Osteocyte (in vitro differentiated cells): ENCODE data around the gene ST7. TPM values are rescaled to one million over a fixed set of nuclear protein-coding genes. Genes with fewer than 3 reads are reported as not detected.

Experiments
- DNase-seq: peaks from one replicate; pipeline ENCODE4 v3.0.0; 2021; ENCODE audit warnings: mixed read lengths; ENCODE audit not compliant: unreplicated experiment; ENCODE audit errors: extremely low spot score
- H3K27ac Mint-ChIP-seq: one replicate; pipeline ENCODE4 v1.8.0; 2021; ENCODE audit warnings: mild to moderate bottlenecking, mixed read lengths; ENCODE audit not compliant: unreplicated experiment
- H3K27me3 Mint-ChIP-seq: one replicate; pipeline ENCODE4 v1.8.0; 2021; ENCODE audit warnings: mixed read lengths; ENCODE audit not compliant: unreplicated experiment
- H3K36me3 Mint-ChIP-seq: one replicate; pipeline ENCODE4 v1.8.0; 2021; ENCODE audit warnings: mixed read lengths; ENCODE audit not compliant: unreplicated experiment
- H3K4me1 Mint-ChIP-seq: one replicate; pipeline ENCODE4 v1.8.0; 2021; ENCODE audit warnings: mixed read lengths; ENCODE audit not compliant: unreplicated experiment
- H3K4me3 Mint-ChIP-seq: one replicate; pipeline ENCODE4 v1.8.0; 2021; ENCODE audit warnings: mild to moderate bottlenecking, moderate library complexity, mixed read lengths; ENCODE audit not compliant: unreplicated experiment
- H3K9me3 Mint-ChIP-seq: one replicate; pipeline ENCODE4 v1.8.0; 2021; ENCODE audit warnings: mixed read lengths; ENCODE audit not compliant: unreplicated experiment
- microRNA-seq: library from miRNA; unstranded; fragments of <30 nt; microRNA quantifications from one replicate; pipeline ENCODE4 v1.1.0, GENCODE V29; 2020; ENCODE audit not compliant: unreplicated experiment
- total RNA-seq: library from RNA; stranded (reverse); gene quantifications from 2 replicates; pipeline ENCODE4 v1.2.1, GENCODE V29; 2021
- TF ChIP-seq, protein P1 (sequence below): fragments of 200-600 bp; sonication (generic); IDR thresholded peaks from 2 replicates; pipeline ENCODE4 v1.5.0; 2021; ENCODE audit warnings: antibody characterized with exemption, mild to moderate bottlenecking, moderate library complexity

The ST7 gene
- total RNA-seq, 1 donor from 2014 or later: 68.5 TPM

DNA sequence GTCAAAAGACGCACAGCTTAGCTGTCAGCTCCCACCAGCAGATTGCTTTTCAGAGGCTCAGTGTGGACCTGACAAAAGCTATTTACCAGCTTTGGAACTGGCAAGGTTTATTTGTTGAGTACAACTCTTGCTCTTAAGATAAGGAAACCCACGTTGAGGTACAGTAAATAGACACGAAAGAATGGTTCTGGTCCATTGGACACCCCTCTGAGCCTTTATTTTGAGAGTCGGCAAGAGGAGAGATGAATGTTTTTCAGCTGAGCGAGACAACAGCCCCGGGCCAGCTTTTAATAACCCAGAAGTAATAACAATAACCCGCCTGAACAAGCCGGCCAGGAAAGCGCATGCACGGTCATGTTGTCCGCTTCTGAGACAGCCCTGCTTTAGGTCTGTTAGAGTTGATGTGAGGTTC, 320.5 kb downstream of the ST7 start:
- no peak for DNase-seq
- no peak overlapping the region for H3K27ac Mint-ChIP-seq
- no peaks in the 10 kb centered on the region for H3K27me3 Mint-ChIP-seq
- H3K9me3 Mint-ChIP-seq: no peaks in the 10 kb centered on the region
- peaks cover 28% of the 10 kb centered on the region for H3K4me1 Mint-ChIP-seq
- no peak overlapping the region for H3K4me3 Mint-ChIP-seq
- peaks cover 2% of the 10 kb centered on the region for H3K36me3 Mint-ChIP-seq
- TF ChIP-seq, protein P1, sequence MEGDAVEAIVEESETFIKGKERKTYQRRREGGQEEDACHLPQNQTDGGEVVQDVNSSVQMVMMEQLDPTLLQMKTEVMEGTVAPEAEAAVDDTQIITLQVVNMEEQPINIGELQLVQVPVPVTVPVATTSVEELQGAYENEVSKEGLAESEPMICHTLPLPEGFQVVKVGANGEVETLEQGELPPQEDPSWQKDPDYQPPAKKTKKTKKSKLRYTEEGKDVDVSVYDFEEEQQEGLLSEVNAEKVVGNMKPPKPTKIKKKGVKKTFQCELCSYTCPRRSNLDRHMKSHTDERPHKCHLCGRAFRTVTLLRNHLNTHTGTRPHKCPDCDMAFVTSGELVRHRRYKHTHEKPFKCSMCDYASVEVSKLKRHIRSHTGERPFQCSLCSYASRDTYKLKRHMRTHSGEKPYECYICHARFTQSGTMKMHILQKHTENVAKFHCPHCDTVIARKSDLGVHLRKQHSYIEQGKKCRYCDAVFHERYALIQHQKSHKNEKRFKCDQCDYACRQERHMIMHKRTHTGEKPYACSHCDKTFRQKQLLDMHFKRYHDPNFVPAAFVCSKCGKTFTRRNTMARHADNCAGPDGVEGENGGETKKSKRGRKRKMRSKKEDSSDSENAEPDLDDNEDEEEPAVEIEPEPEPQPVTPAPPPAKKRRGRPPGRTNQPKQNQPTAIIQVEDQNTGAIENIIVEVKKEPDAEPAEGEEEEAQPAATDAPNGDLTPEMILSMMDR: no peak

DNA sequence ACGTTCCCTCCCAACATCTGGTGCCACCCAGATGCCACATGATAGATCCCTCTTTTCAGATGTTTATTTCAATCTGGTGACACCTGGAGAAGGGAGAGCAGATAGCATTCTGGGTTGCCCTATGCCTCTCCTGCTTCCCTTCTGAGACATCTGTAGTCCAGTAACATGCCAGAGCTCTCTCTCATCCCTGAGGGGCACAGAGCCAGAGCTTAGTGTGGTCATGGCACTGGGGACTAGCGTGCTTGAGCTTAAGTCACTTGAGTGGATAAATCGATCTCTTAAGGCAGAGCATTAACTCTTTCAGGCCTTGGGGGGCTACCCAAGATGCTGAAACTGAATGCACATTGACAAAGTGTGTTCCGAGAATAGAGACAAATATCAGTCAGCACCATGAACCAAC, 321.6 kb downstream of the ST7 start:
- H3K27ac Mint-ChIP-seq: no peak overlapping the region
- DNase-seq: no peak
- TF ChIP-seq, protein P1: no peak
- H3K4me1 Mint-ChIP-seq: peaks cover 21% of the 10 kb centered on the region
- no peaks in the 10 kb centered on the region for H3K27me3 Mint-ChIP-seq
- H3K4me3 Mint-ChIP-seq: no peak overlapping the region
- no peaks in the 10 kb centered on the region for H3K9me3 Mint-ChIP-seq
- peaks cover 2% of the 10 kb centered on the region for H3K36me3 Mint-ChIP-seq

DNA sequence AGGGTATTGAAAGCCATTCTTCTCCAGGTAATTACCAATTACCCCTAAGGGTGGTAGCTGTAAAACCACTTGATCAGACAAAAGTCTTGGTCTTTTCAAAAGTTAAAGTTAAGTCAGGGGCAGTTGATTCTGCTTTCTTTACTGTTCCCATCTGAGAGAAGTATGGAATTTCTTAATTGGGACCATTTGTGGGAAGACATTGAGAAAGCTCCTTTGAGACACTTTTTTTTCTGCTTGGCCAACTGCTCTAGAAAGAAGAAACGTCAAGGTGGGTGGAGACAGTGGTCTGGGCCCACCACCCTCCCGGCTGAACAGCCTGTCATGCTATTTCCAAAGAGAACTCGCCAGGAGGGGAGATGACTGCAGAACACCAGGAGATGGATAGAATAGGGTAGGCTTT, 324.3 kb downstream of the ST7 start:
- peaks cover 18% of the 10 kb centered on the region for H3K4me1 Mint-ChIP-seq
- peaks cover 2% of the 10 kb centered on the region for H3K36me3 Mint-ChIP-seq
- H3K27me3 Mint-ChIP-seq: no peaks in the 10 kb centered on the region
- TF ChIP-seq, protein P1: no peak
- H3K9me3 Mint-ChIP-seq: no peaks in the 10 kb centered on the region
- DNase-seq: no peak
- H3K4me3 Mint-ChIP-seq: no peak overlapping the region
- H3K27ac Mint-ChIP-seq: no peak overlapping the region

DNA sequence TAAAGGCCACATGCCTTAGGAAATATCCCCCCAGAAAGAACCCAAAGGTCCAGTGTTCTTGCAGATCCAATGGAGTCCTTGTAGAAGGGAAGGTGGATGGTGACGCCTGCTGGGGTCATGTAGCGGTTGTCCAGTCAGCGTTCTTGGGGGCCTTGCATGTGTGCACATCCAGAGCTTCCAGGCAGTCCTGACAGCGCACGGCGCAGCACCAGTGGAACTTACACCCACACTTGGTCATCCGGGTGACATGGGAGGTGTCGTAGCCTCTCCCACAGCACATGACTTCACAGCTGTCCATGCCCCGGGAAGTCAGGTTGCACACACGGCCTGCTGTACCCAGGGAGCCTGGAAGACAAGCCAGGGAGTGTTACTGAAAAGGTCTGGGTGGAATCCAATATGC, 324.7 kb downstream of the ST7 start:
- Mint-ChIP-seq H3K27ac (no peak overlapping the region), H3K4me3 (no peak overlapping the region)

DNA sequence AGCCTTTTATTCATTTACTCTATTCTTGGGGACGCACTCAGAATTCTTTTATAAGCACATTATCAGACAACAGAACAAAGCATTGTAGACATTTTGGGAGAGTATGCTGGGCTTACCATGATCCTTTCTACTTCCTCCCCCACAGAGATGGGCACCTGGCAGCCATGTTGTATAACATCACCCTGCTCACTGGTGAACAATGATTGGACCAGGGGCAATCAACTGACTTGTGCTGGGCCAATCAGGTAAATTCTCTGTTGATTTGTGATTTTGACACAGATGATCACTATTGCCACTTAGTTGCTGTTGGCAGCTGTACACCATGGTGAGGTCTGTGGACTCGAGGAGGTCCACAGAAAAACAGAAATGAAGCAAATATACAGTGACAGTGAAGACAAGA, 325.9 kb downstream of the ST7 start:
- Mint-ChIP-seq H3K36me3 (peaks cover 2% of the 10 kb centered on the region), H3K27me3 (no peaks in the 10 kb centered on the region), H3K4me1 (peaks cover 29% of the 10 kb centered on the region), H3K4me3 (no peak overlapping the region), H3K27ac (no peak overlapping the region), H3K9me3 (no peaks in the 10 kb centered on the region)
- no peak for DNase-seq
- TF ChIP-seq, protein P1: no peak

More for the DNA sequence above, 324.7 kb downstream of the ST7 start:
- H3K4me1 Mint-ChIP-seq: peaks cover 22% of the 10 kb centered on the region
- no peak for DNase-seq
- H3K9me3 Mint-ChIP-seq: no peaks in the 10 kb centered on the region
- TF ChIP-seq, protein P1: no peak
- H3K36me3 Mint-ChIP-seq: peaks cover 2% of the 10 kb centered on the region
- no peaks in the 10 kb centered on the region for H3K27me3 Mint-ChIP-seq

Small RNAs within 50 kb of the gene (microRNA-seq; reads per million reads assigned to microRNA genes)
- gene MIR6132: not detected

Other genes with a start within 250 kb of the ST7 start
- gene CAPZA2, start 90.9 kb upstream of the ST7 start, total RNA-seq: 194 and 207 TPM in 2 replicates